ENCODE results near the gene CER1.

- TF ChIP-seq CTCF (IDR thresholded peaks at IDR 0.05 in 2 of 3, conservative IDR thresholded peaks at IDR 0.05 in 1 of 3; ENCODE audit: borderline replicate concordance in 1 of 3, insufficient read depth in 1 of 3, low read depth in 2 of 3, low read length in 2 of 3) (no peak), EZH2phosphoT487 (IDR thresholded peaks at IDR 0.05; ENCODE audit: borderline replicate concordance) (no peak), CEBPB (IDR thresholded peaks at IDR 0.05; ENCODE audit: low read depth) (no peak), POLR2A (IDR thresholded peaks at IDR 0.05; ENCODE audit: borderline replicate concordance, extremely low read depth, insufficient read depth, insufficient read length) (no peak), POLR2AphosphoS5 (IDR thresholded peaks at IDR 0.05; ENCODE audit: low read depth, low read length) (no peak), ELF1 (IDR thresholded peaks at IDR 0.05; ENCODE audit: borderline replicate concordance, low read depth) (no peak), YY1 (IDR thresholded peaks at IDR 0.05; ENCODE audit: extremely low read depth, insufficient replicate concordance, low read depth, low read length) (no peak), ZFX (IDR thresholded peaks at IDR 0.05) (no peak), SRF (IDR thresholded peaks at IDR 0.05; ENCODE audit: low read depth) (no peak)
- TF ChIP-seq, protein P1, sequence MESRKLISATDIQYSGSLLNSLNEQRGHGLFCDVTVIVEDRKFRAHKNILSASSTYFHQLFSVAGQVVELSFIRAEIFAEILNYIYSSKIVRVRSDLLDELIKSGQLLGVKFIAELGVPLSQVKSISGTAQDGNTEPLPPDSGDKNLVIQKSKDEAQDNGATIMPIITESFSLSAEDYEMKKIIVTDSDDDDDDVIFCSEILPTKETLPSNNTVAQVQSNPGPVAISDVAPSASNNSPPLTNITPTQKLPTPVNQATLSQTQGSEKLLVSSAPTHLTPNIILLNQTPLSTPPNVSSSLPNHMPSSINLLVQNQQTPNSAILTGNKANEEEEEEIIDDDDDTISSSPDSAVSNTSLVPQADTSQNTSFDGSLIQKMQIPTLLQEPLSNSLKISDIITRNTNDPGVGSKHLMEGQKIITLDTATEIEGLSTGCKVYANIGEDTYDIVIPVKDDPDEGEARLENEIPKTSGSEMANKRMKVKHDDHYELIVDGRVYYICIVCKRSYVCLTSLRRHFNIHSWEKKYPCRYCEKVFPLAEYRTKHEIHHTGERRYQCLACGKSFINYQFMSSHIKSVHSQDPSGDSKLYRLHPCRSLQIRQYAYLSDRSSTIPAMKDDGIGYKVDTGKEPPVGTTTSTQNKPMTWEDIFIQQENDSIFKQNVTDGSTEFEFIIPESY (IDR thresholded peaks at IDR 0.05; ENCODE audit: extremely low read depth, insufficient replicate concordance, low read length): no peak
Measured at GRCh38 chr9:14719231-14719923, 3.2 kb downstream of the CER1 start.

Measured in HCT116 (cell line).